Spleen (tissue), 11 donors: ENCODE measurements around the gene NOL4. TPM values are rescaled to one million over a fixed set of nuclear protein-coding genes. Genes with fewer than 3 reads are reported as not detected.
"Not testable (repeated sequence)": the region's sequence is repeated elsewhere in the genome, so short reads cannot be mapped to it uniquely, and the experiment has no call there.

Source experiments
- DNase-seq: peaks from one replicate; pipeline ENCODE4 v3.0.0-alpha.2; 2020
- H3K27ac ChIP-seq, 8 donors: fragments of 200-600 bp; sonication (generic) in 7 of 8; 1 replicate in 4 of 8; 2 replicates in 4 of 8; pipeline versions ENCODE4 v1.5.0 to v1.8.0; 2016 to 2021; ENCODE audit warnings: inconsistent platforms in 4 of 8, mild to moderate bottlenecking in 4 of 8, moderate library complexity in 1 of 8
- H3K27me3 ChIP-seq, 7 donors: fragments of 200-600 bp; sonication (generic) in 6 of 7; replicated peaks in 1 of 7; 1 replicate in 4 of 7; 2 replicates in 3 of 7; pipeline versions ENCODE4 v1.5.0 to v1.8.0; 2016 to 2021; ENCODE audit warnings: inconsistent platforms in 3 of 7, mild to moderate bottlenecking in 1 of 7
- H3K36me3 ChIP-seq, 6 donors: fragments of 200-600 bp; sonication (generic) in 5 of 6; 1 replicate in 4 of 6; 2 replicates in 2 of 6; pipeline versions ENCODE4 v1.5.0 to v1.8.0; 2016 to 2021; ENCODE audit warnings: inconsistent platforms in 2 of 6
- H3K4me1 ChIP-seq, 6 donors: fragments of 200-600 bp; sonication (generic) in 5 of 6; 1 replicate in 3 of 6; 2 replicates in 3 of 6; pipeline versions ENCODE4 v1.5.0 to v1.8.0; 2016 to 2021; ENCODE audit warnings: inconsistent platforms in 3 of 6
- H3K4me3 ChIP-seq, 8 donors: fragments of 200-600 bp; sonication (generic) in 7 of 8; 1 replicate in 4 of 8; 2 replicates in 4 of 8; pipeline versions ENCODE4 v1.5.0 to v1.8.0; 2016 to 2021; ENCODE audit warnings: inconsistent platforms in 4 of 8, mild to moderate bottlenecking in 4 of 8, moderate library complexity in 2 of 8
- H3K9me3 ChIP-seq, 8 donors: fragments of 200-600 bp; sonication (generic) in 7 of 8; 1 replicate in 4 of 8; 2 replicates in 4 of 8; pipeline versions ENCODE4 v1.5.0 to v1.8.0; 2016 to 2021; ENCODE audit warnings: inconsistent platforms in 4 of 8
- CTCF ChIP-seq, 11 experiments: fragments of 200-600 bp in 7 of 11; fragments of 450-650 bp in 4 of 11; sonication (generic) in 4 of 11; IDR thresholded peaks in 8 of 11; conservative IDR thresholded peaks in 3 of 11; 1 replicate in 7 of 11; 2 replicates in 4 of 11; pipeline versions ENCODE4 v1.4.0 to v1.8.0; 2016 to 2021; ENCODE audit warnings: antibody characterized with exemption in 11 of 11, inconsistent platforms in 4 of 11, mild to moderate bottlenecking in 1 of 11
- POLR2A ChIP-seq, 3 donors: fragments of 450-650 bp; IDR thresholded peaks; one replicate each; pipeline ENCODE4 v1.5.1; 2017; ENCODE audit warnings: antibody characterized with exemption in 3 of 3, mild to moderate bottlenecking in 1 of 3
- POLR2AphosphoS5 ChIP-seq, 3 donors: sonication (generic); formaldehyde crosslinking; IDR thresholded peaks; one replicate each; pipeline ENCODE4 v1.5.1; 2017; ENCODE audit warnings: antibody characterized with exemption in 3 of 3
- WGBS, 5 donors: extraction: QIAGEN DNeasy Blood & Tissue Kit in 3 of 5; methylation state at CpG; one replicate each; pipeline versions ENCODE4 v1.1.5 to v1.1.7; 2013 to 2018; 5-methylcytosine and 5-hydroxymethylcytosine counted together
- intact Hi-C: fragments of 100-400 bp; cut with DNase I; formaldehyde crosslinking; loops from one replicate; pipeline ENCODE4 v1.15.0; 2023; ENCODE audit warnings: low total_unique reads
- polyA plus RNA-seq, 3 donors: library from polyadenylated mRNA; stranded (reverse); fragments of 200-250 nt; gene quantifications; one replicate each; pipeline ENCODE4 v1.2.1, GENCODE V29; 2013
- total RNA-seq, 7 donors: library from RNA; depleted of rRNA in 3 of 7; stranded (reverse); fragments of >200 nt in 3 of 7; fragmentation: NEBNext Ultra II Directional in 4 of 7; extraction: Animal tissue kit (Norgen Biotek cat#: 25700) in 4 of 7; gene quantifications; one replicate each; pipeline versions ENCODE4 v1.1.0 to v1.2.1, GENCODE V29; 2016 to 2021
- donor health status: healthy with polysubstance abuse.
- donor health status: DM: no; HTN: no; CAD: no; lungs with moderate emphysema.
- donor health status: DM: no; HTN: no; CAD: no.
- donor health status: Bipolar disorder and iron deficiency.
- donor health status: healthy.
- donor health status: DM: no; HTN: no; CAD: no.
- donor health status: DM: yes; HTN: yes; CAD: no.

Gene NOL4
- total and polyA plus RNA-seq, 10 donors: 0.02 to 0.64 (median 0.13) TPM; not detected in 5

GRCh38 chr18:34258176-34258575 is 33.5 kb upstream of the NOL4 start:
- intact Hi-C loops: no loop called here
- TF ChIP-seq POLR2A (IDR thresholded peaks at IDR 0.05): no peak
- TF ChIP-seq CTCF (IDR thresholded peaks at IDR 0.05 in 8 of 11, conservative IDR thresholded peaks at IDR 0.05 in 3 of 11): no peak
- TF ChIP-seq POLR2AphosphoS5 (IDR thresholded peaks at IDR 0.05): no peak
- no peak overlapping the region for H3K27ac ChIP-seq
- H3K4me3 ChIP-seq: no peak overlapping the region
- no peak for DNase-seq
- H3K9me3 ChIP-seq: peaks cover 0 to 22% (median 0%) of the 10 kb centered on the region in 8 donors
- no peaks in the 10 kb centered on the region for H3K27me3 ChIP-seq
- H3K36me3 ChIP-seq: no peaks in the 10 kb centered on the region
- 53 to 64% (median 60%) methylated on average over 5 of the region's 5 CpGs for WGBS, 5 donors
- H3K4me1 ChIP-seq: no peaks in the 10 kb centered on the region

DNA sequence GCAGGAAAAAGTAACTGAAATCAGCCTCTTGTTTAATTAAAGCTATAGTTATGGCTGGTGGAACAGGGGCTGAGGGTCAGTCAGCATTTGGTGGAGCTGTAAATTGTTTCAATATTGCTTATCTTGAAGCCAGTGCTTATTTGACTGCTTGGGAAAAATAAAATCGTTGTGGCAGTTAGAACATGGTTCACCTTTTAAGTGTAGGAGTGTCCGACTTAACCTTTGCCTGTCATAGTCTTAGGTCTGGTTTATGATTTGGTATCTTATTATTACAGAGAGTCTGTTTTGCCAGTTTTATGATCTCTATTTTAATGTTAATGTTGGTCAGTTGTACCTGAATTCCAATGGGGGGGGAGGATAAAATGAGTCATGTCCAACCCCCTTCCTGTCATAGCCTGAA is 27.2 kb upstream of the NOL4 start:
- intact Hi-C loops: no loop called here
- no peak for DNase-seq
- TF ChIP-seq POLR2A (IDR thresholded peaks at IDR 0.05): no peak
- no peak for TF ChIP-seq POLR2AphosphoS5 (IDR thresholded peaks at IDR 0.05)
- TF ChIP-seq CTCF (IDR thresholded peaks at IDR 0.05 in 8 of 11, conservative IDR thresholded peaks at IDR 0.05 in 3 of 11): no peak
- WGBS, 5 donors: 64 to 82% (median 74%) methylated on average over 2 of the region's 2 CpGs
- H3K27ac ChIP-seq: no peak overlapping the region
- H3K4me1 ChIP-seq: no peaks in the 10 kb centered on the region
- no peaks in the 10 kb centered on the region for H3K36me3 ChIP-seq
- peaks cover 0 to 39% (median 23%) of the 10 kb centered on the region in 8 donors for H3K9me3 ChIP-seq
- H3K27me3 ChIP-seq: no peaks in the 10 kb centered on the region
- H3K4me3 ChIP-seq: no peak overlapping the region

DNA sequence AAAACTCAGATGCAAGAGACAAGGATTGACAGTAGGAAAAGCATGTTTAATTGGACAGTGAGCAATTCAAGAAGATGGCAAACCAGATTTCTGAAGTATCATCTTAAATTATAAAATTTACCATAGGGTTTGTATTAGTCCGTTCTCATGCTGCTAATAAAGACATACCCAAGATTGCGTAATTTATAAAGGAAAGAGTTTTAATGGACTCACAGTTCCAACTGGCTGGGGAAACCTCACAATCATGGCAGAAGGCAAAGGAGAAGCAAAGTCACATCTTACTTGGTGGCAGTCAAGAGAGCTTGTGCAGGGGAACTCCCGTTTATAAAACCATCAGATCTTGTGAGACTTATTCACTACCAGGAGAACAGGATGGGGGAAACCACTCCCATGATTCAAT is 24.0 kb upstream of the NOL4 start:
- H3K27me3 ChIP-seq: no peaks in the 10 kb centered on the region
- no peaks in the 10 kb centered on the region for H3K4me1 ChIP-seq
- H3K36me3 ChIP-seq: no peaks in the 10 kb centered on the region
- intact Hi-C loops: no loop called here
- no peak for TF ChIP-seq CTCF (IDR thresholded peaks at IDR 0.05 in 8 of 11, conservative IDR thresholded peaks at IDR 0.05 in 3 of 11)
- TF ChIP-seq POLR2A (IDR thresholded peaks at IDR 0.05): no peak
- no peak for TF ChIP-seq POLR2AphosphoS5 (IDR thresholded peaks at IDR 0.05)
- H3K9me3 ChIP-seq: peaks cover 0 to 39% (median 23%) of the 10 kb centered on the region in 8 donors
- 74 to 91% (median 83%) methylated on average over 3 of the region's 3 CpGs for WGBS, 5 donors
- DNase-seq: no peak
- H3K4me3 ChIP-seq: no peak overlapping the region
- H3K27ac ChIP-seq: no peak overlapping the region

DNA sequence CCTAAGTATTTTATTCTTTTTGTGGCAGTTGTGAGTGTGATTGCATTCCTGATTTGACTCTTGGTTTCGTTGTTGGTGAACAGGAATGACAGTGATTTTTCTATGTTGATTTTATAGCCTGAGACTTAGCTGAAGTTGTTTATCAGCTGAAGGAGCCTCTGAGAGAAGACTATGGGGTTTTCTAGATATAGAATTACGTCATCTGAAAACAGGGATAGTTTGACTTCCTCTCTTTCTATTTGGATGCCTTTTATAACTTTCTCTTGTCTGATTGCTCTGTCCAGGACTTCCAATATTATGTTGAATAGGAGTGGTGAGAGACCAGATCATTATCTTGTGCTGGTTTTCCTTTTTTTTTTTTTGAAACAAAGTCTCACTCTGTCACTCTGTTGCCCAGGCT is 18.0 kb upstream of the NOL4 start:
- peaks cover 0 to 34% (median 4%) of the 10 kb centered on the region in 8 donors for H3K9me3 ChIP-seq
- WGBS, 5 donors: 55 to 72% (median 68%) methylated on average over 2 of the region's 2 CpGs
- intact Hi-C loops: no loop called here

DNA sequence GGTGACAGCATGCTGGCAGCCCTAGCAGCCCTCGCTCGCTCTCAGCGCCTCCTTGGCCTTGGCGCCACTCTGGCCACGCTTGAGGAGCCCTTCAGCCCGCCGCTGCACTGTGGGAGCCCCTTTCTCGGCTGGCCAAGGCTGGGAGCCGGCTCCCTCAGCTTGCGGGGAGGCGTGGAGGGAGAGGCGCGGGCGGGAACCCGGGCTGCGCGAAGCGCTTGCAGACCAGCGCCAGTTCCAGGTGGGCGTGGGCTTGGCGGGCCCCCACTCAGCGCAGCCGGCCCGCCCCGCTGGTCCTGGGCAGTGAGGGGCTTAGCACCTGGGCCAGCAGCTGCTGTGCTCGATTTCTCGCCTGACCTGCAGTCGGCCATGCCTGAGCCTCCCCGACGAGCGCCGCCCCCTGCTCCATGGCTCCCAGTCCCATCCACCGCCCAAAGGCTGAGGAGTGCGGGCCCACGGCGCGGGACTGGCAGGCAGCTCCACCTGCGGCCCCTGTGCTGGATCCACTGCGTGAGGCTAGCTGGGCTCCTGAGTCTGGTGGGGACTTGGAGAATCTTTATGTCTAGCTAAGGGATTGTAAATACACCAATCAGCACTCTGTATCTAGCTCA is 9.2 kb upstream of the NOL4 start:
- intact Hi-C loops, H3K27me3 ChIP-seq, H3K27ac ChIP-seq, H3K4me1 ChIP-seq, DNase-seq, H3K36me3 ChIP-seq, H3K4me3 ChIP-seq: not testable (repeated sequence)
- peaks cover 0 to 18% (median 12%) of the 10 kb centered on the region in 8 donors for H3K9me3 ChIP-seq
- 88 to 97% (median 96%) methylated on average over 15 to 39 of the region's 39 CpGs for WGBS, 5 donors

More for the DNA sequence above, 18.0 kb upstream of the NOL4 start:
- DNase-seq: no peak
- Histone ChIP-seq H3K27me3 (no peaks in the 10 kb centered on the region), H3K36me3 (no peaks in the 10 kb centered on the region), H3K27ac (no peak overlapping the region), H3K4me1 (no peaks in the 10 kb centered on the region), H3K4me3 (no peak overlapping the region)
- TF ChIP-seq CTCF (IDR thresholded peaks at IDR 0.05 in 8 of 11, conservative IDR thresholded peaks at IDR 0.05 in 3 of 11): no peak
- no peak for TF ChIP-seq POLR2AphosphoS5 (IDR thresholded peaks at IDR 0.05)
- no peak for TF ChIP-seq POLR2A (IDR thresholded peaks at IDR 0.05)
